Astrocyte (in vitro differentiated cells and primary cell): Measurements from ENCODE around the gene STK40. TPM values are rescaled to one million over a fixed set of nuclear protein-coding genes. Genes with fewer than 3 reads are reported as not detected.

Source experiments
- DNase-seq: peaks from one replicate; pipeline ENCODE4 v3.0.0-alpha.2; 2010; ENCODE audit warnings: low read depth
- FAIRE-seq: peaks from 2 replicates; lab custom pipeline; 2011; peaks lifted over from hg19 to GRCh38; lab: Jason Lieb, UNC
- H2AFZ ChIP-seq: 2 replicates; pipeline ENCODE4 v1.6.0; 2012; ENCODE audit warnings: low read depth, low read length, inconsistent platforms
- H3K27ac ChIP-seq: 2 replicates; pipeline ENCODE4 v1.5.1; 2011; ENCODE audit warnings: low read depth, low read length, inconsistent platforms
- H3K27me3 ChIP-seq: 2 replicates; pipeline ENCODE4 v1.6.0; 2011; ENCODE audit warnings: low read length, inconsistent platforms; ENCODE audit not compliant: insufficient read depth
- H3K36me3 ChIP-seq: 2 replicates; pipeline ENCODE4 v1.5.1; 2011; ENCODE audit warnings: low read length, inconsistent platforms; ENCODE audit not compliant: insufficient read depth
- H3K4me1 ChIP-seq: 2 replicates; pipeline ENCODE4 v1.5.1; 2011; ENCODE audit warnings: low read length, inconsistent platforms; ENCODE audit not compliant: insufficient read depth
- H3K4me2 ChIP-seq: 2 replicates; pipeline ENCODE4 v1.6.0; 2012; ENCODE audit warnings: low read length, inconsistent platforms
- H3K4me3 ChIP-seq: 2 replicates; pipeline ENCODE4 v1.5.1; 2011; ENCODE audit warnings: low read depth, mild to moderate bottlenecking, low read length, inconsistent platforms; ENCODE audit not compliant: insufficient read depth
- H3K79me2 ChIP-seq: 2 replicates; pipeline ENCODE4 v1.6.0; 2012; ENCODE audit warnings: mild to moderate bottlenecking, low read length, inconsistent platforms; ENCODE audit not compliant: insufficient read depth
- H3K9ac ChIP-seq: 2 replicates; pipeline ENCODE4 v1.6.0; 2012; ENCODE audit warnings: mild to moderate bottlenecking, low read length, inconsistent platforms
- H3K9me3 ChIP-seq: 2 replicates; pipeline ENCODE4 v1.5.1; 2012; ENCODE audit warnings: low read depth, mild to moderate bottlenecking, low read length, inconsistent platforms; ENCODE audit not compliant: insufficient read depth
- H4K20me1 ChIP-seq: 2 replicates; pipeline ENCODE4 v1.6.0; 2012; ENCODE audit warnings: low read length, inconsistent platforms; ENCODE audit not compliant: insufficient read depth
- H3K27ac Mint-ChIP-seq: one replicate; pipeline ENCODE4 v1.8.0; 2021; ENCODE audit warnings: mild to moderate bottlenecking, mixed read lengths; ENCODE audit not compliant: unreplicated experiment
- H3K27me3 Mint-ChIP-seq: one replicate; pipeline ENCODE4 v1.8.0; 2021; ENCODE audit warnings: low read depth, mixed read lengths; ENCODE audit not compliant: unreplicated experiment
- H3K36me3 Mint-ChIP-seq: one replicate; pipeline ENCODE4 v1.8.0; 2021; ENCODE audit warnings: low read depth, mixed read lengths; ENCODE audit not compliant: unreplicated experiment
- H3K4me1 Mint-ChIP-seq: one replicate; pipeline ENCODE4 v1.8.0; 2021; ENCODE audit warnings: low read depth, mixed read lengths; ENCODE audit not compliant: unreplicated experiment
- H3K4me3 Mint-ChIP-seq: one replicate; pipeline ENCODE4 v1.8.0; 2021; ENCODE audit warnings: mild to moderate bottlenecking, moderate library complexity, mixed read lengths; ENCODE audit not compliant: unreplicated experiment
- H3K9me3 Mint-ChIP-seq: one replicate; pipeline ENCODE4 v1.8.0; 2021; ENCODE audit warnings: mild to moderate bottlenecking, mixed read lengths; ENCODE audit not compliant: unreplicated experiment
- CTCF ChIP-seq: IDR thresholded peaks from 2 replicates; pipeline ENCODE4 v1.5.1; 2011; ENCODE audit warnings: low read depth, mild to moderate bottlenecking, inconsistent platforms, low read length, moderate library complexity; ENCODE audit not compliant: insufficient read depth
- EZH2 ChIP-seq: IDR thresholded peaks from 2 replicates; pipeline ENCODE4 v1.6.1; 2012; ENCODE audit warnings: mild to moderate bottlenecking, low read length, inconsistent platforms; ENCODE audit not compliant: insufficient read depth
- total RNA-seq: library from RNA; stranded (reverse); gene quantifications from 2 replicates; pipeline ENCODE4 v1.2.1, GENCODE V29; 2021

The STK40 gene
- total RNA-seq, 1 donor from 2014 or later: 71.1 TPM

GRCh38 chr1:36386265-36387140 lies 779 bp upstream of the STK40 start:
- Mint-ChIP-seq H3K4me3 (peak overlapping the region; percentile 87), H3K36me3 (peaks cover 18% of the 10 kb centered on the region), H3K4me1 (peaks cover 41% of the 10 kb centered on the region), H3K27me3 (no peaks in the 10 kb centered on the region), H3K9me3 (no peaks in the 10 kb centered on the region), H3K27ac (peak overlapping the region; percentile 100)
- Histone ChIP-seq H3K9me3 (no peaks in the 10 kb centered on the region), H3K36me3 (peaks cover 6% of the 10 kb centered on the region), H3K4me2 (peak overlapping the region; percentile 99), H3K79me2 (peaks cover 40% of the 10 kb centered on the region), H3K27me3 (no peaks in the 10 kb centered on the region), H3K4me1 (peaks cover 28% of the 10 kb centered on the region), H2AFZ (peak overlapping the region; percentile 15), H3K27ac (peak overlapping the region; percentile 100), H4K20me1 (peaks cover 37% of the 10 kb centered on the region), H3K9ac (peak overlapping the region; percentile 97), H3K4me3 (peak overlapping the region; percentile 77)
- peak; percentile 96 for FAIRE-seq
- DNase-seq: peak; percentile 100
- TF ChIP-seq EZH2: no peak
- no peak for TF ChIP-seq CTCF

GRCh38 chr1:36384542-36385409 lies 948 bp downstream of the STK40 start:
- no peak for FAIRE-seq
- Histone ChIP-seq H3K9ac (peak overlapping the region; percentile 97), H3K79me2 (peaks cover 58% of the 10 kb centered on the region), H3K27me3 (no peaks in the 10 kb centered on the region), H3K36me3 (no peaks in the 10 kb centered on the region), H3K4me3 (peak overlapping the region; percentile 96), H4K20me1 (peaks cover 55% of the 10 kb centered on the region), H3K4me2 (peak overlapping the region; percentile 97), H3K4me1 (peaks cover 28% of the 10 kb centered on the region), H2AFZ (peak overlapping the region; percentile 48), H3K27ac (peak overlapping the region; percentile 85), H3K9me3 (no peaks in the 10 kb centered on the region)
- TF ChIP-seq EZH2 (no peak), CTCF (no peak)
- Mint-ChIP-seq H3K9me3 (no peaks in the 10 kb centered on the region), H3K27ac (peak overlapping the region; percentile 83), H3K4me1 (peaks cover 40% of the 10 kb centered on the region), H3K27me3 (no peaks in the 10 kb centered on the region), H3K4me3 (peak overlapping the region; percentile 90), H3K36me3 (peaks cover 4% of the 10 kb centered on the region)
- DNase-seq: no peak
